Kidney tubule cell (primary cell): ENCODE results near the gene TBC1D5.

Source experiments
- DNase-seq: peaks from one replicate; pipeline ENCODE4 v3.0.0-alpha.2; 2018; ENCODE audit warnings: low spot score

TBC1D5 gene

DNA sequence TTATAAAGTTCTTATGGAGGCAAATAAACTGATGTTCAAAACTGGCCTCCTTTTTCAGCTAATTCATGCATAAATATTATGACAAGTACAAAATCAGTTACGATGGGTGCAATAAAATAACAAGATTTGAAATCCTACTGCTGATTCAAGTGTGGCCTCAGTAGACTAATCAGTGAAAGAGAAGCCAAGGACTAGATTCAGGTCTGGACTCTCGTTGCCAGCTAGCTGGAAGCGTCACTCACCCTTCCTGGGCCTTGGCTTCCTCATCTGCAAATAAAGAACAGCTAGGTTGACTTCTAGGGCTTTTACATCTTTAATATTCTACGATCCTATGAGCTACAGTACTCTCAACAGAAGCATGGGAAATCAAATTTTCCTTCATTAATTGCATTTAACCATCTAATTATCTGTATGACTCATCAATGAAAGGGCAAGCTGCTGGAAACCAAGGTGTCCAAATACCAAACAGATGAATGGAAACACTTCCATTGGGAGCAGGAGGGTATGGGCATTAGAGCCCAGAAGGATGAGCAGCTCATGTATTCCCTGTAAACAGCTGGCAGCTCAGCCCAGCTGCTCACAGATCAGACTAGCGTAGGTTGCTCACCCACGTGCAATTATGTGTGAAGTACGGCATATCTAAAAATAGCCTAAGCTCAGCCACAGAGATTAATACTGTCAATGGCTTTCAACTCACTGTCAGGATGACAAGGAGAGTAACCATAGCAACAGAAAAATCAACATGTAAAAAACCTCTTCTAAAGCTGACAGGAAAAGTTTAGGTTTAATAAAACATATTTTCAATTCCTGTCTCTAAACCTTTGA lies 562.8 kb downstream of the TBC1D5 start:
- peak; percentile 50 for DNase-seq

DNA sequence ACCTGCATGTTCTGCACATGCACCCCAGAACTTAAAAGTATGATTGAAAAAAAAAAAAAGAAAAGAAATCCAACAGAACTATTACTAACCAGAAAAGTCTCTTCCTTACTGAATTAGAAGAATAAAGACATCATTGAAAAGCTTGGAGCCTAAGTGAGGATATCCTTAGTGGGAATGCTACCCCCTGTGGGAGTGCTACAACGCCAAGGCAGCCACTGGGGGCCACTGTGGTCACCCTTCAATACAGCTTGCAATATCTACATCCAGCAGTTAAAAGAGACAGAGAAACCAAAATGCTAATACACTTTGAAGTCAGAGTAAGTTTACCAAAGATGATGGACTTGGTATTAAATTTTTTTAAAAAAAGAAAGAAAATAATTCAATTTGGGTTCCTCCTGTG lies 565.7 kb downstream of the TBC1D5 start:
- no peak for DNase-seq

DNA sequence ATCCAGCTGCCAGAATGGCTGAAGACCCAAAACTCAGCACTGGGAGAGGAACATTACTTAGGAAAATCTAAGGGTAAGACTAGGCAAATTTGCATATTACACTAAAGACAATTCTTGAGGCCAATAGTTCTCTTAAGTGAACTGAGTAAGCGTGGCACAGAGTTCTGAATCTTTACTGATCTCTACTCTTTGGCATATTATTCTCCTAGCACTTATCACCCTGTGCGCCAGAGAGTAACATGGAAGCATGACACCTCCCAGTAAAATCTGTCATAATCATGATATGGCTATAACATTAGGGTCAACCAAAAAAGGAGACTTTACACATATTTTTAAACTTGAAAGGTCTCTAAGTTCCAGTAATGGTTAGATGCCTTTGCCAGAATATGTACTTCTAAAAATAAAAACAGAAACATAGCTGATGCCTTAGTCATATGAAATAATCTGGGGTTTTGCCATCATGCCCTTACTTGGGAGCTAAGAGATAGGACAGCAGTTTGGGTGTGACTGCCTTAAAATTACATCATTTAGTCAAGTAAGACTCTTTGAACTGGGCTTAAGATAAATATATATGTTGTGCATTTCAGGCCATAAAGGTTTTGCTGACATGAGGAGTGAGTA lies 567.1 kb downstream of the TBC1D5 start:
- DNase-seq: peak; percentile 27

DNA sequence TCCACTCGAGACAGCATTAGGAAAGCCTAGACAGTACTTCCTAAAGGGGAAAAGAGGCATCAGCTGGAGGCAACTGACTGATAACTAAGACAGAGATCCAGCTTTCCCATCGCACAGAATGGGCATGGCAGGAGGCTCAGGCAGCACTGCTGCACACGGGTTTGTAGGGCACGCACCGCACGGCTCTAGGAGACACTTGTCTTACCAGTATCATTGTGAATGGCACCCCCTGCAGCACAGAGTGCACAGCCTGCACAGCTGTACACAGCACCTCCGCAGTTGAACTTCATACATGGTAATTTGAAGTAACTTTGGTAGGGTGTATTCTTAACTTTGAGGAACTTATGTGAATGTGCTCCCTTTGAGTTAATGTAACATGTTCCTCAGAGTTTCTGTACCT lies 576.1 kb downstream of the TBC1D5 start:
- no peak for DNase-seq

DNA sequence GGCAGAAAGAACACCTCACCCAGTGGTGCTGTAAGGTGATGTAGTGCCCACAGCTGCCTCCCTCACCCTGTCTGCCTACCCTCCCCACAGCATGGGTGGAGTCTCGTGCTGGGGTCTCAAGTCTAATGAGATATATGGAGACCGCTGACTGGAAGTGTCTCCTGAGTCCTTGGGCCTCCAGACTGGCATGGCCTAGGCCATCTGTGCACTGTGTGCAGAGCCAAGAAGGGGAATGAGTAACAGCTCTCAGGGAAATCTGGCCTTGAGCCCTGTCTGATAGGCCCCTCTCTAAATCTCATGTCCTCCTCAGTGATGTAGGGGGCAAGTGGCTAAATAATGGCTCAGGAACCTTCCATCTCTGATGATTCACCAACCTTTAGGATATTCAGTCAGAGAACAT lies 580.3 kb downstream of the TBC1D5 start:
- no peak for DNase-seq

DNA sequence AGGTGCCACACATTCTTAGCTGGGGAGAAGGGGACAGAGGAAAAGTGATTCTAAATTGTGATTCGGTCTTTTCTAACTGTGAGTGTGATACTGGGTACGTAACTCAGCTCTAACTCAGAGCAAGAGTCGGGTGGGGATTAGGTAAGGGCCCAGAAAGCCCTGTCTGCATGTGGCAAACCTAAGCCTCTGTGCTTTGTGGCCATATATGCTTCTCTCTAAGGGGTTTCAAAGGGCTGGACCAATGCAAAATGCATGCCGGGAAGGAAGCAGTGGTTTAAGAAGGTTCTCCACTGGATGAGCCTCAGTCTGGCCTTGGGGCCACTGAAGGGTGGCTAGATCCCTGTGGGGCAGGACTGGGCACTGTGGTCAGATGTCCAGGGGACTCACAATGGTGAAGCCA lies 581.8 kb downstream of the TBC1D5 start:
- DNase-seq: no peak

DNA sequence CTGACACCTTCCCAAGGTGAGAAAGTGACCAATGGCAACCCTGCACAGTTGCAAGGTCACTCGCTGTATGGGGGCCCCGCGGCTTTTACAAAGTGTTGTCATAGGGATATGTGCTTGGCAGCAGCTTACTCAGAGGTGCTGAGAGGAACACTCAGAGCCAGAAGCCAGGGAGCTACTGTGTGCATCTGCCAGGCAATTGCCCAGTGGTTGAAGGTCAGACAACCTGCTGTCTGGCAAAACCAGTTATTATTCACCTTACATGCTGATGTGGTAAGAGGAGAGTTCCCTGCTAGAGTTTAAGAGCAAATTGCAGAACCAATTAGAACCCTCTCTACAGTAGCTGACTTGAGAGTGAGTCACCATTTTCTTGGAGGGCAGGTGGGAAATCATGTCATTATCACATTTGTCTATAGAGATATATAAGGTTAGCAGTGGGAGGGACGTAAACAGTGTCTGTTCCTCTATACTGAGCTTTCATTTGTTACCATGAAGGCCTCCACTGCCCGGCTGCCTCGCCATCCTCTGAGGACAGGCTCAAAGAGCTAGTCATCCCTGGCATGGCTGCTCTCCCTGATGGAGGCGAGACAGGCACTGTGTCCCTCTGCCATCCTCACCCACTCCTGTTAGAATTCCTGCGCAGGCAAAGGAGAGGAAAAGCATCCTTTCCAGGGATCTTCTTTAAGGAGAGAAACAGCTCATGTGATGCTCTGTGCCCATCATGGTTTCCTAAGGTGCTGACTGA lies 583.3 kb downstream of the TBC1D5 start:
- peak; percentile 73 for DNase-seq

DNA sequence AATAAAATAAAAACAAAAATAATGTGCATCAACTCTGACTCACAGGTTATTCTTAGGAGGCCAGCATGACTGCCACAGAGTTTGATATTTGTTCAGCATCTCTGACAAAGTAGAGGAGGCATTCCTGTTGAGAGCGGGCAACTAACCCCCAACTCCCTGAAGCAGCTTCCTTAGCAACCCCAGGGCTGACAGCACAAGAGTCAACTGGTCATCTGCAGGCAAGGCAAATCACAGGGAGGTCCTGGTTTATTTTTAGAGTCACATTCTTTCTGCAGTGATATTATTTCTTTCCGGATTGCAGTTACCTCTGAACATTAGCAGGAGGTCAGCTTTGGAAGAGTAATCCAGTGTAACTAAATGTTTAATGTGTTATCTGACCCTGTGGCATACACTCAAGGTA lies 584.7 kb downstream of the TBC1D5 start:
- peak; percentile 73 for DNase-seq

DNA sequence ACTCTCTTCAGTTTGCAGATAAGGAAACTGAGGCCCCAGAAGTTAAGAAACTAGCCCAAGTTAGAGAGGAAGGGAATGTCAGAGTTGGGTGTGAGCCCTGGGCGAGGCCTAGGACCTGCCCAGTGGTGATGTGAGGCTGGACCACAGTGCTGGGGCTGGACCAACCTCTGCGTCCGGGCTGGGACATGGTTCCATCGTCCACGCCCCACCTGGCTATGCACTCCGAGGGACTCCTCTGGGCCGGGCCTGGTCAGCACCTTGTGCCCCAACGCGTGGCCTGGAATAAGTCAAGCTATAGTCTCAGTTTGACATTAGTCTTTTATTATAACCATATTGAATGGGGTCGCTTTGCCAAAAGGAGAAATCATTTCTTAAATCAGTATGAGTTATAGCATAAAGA lies 585.6 kb downstream of the TBC1D5 start:
- no peak for DNase-seq

DNA sequence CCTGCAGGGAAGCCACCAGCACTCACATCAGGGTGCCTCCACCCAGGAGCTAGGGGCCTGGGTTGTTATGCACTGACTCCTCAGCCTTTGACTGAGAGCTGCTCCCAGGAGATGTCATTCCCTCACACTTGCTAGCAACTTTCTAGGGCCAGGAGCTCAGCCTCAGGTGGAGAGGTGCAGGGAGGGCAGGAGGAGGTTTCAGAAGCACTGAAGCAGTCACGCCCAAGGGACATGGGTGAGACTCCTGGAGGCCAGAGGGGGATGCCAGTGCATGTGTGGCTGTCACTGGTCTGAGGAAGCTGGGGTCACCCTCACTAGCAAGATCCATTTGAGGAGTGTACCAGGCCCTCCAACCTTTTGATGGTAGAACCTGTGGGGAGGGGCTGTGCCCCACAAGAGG lies 586.5 kb downstream of the TBC1D5 start:
- no peak for DNase-seq

DNA sequence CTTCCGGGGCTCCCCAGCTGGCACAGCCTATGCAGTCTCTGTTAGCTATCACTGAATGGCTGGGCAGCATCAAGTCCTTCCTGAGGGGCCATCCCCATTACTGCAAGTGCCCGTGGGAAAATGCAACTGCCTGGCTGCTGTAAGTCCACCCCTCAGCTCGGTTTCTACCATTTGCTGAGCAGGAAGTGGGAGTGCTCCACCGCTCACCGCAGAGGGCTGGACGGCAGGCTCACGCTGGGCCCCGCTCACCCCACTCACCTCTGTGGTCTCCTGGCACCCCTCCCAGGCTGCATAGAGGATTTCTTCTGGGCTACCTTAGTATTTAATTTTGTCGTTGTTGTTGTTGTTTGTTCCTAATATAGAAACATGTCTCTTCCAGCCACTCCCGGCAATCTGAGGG lies 587.5 kb downstream of the TBC1D5 start:
- DNase-seq: no peak

DNA sequence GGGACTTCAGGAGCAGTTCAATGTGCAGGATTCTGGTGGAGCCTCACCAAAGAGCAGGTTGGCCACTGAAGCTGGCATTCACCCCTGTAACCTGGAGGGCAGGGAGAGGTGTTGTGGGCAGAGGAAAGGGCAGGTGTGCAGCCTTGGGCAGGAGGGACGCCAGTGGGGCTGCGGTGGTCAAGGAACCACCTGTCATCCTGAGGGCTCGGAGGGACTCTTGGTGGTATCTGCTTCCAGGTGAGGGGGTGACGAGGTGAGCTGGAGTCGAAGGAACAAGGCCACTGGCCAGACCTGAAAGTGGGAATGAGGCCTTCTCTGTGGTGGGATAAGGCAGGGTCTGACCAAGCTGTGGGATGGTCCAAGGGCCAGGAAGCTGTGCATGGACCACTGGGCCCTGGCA lies 588.2 kb downstream of the TBC1D5 start:
- DNase-seq: no peak

DNA sequence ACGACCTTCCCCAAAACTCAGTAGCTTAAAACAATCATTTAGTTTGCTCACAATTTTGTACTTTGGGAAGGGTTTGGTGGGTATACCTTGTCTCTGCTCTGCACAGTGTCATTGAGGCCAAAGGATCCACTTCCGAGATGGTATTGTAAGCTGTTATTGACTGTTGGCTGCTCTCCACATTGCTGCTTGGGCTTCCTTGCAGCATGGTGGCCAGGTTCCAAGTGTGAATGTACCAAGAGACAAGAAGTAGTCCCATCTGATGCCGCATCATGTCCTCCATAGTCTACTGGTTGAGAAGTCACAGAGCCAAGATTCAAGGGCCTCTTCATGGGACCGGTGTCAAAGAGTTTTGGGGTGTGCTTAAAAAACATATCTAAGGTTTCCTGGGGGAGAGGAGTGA lies 589.2 kb downstream of the TBC1D5 start:
- DNase-seq: no peak

DNA sequence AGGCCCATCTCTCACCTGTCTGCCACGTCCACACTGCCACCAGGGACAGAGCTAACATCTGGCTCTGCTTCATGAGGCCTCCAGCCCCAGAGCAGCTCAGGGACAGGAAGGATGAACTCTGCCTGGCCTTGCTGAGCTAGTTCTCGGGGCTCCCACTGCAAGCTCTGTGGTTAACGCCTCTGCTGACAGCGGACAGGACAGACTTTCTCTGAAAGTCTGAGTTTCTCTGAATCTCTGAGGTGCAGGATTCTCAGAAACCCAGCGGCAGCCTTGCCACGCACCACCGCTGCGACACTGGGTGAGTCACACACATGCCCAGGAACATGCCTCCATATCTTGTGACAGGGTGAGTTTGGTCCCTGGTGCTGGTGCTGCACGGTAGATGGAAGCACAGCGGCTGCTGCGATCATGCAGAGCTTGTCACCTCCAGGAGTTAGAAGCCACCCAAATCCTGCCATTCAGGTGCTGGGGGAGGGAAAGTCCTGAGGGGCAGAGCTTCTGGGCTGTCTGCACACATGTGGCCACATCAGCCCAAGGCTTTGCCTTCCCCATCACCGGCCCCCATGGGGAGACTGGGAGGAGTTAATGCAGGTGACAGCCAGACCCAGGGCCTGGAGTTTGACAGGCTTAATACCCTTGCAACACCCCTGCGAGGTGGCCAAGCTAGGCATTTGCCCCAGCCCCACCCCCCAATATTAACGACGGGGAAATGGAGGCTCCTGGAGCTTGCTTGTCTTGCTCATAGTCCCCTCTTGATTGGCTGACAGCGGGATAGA lies 590.6 kb downstream of the TBC1D5 start:
- peak; percentile 49 for DNase-seq

DNA sequence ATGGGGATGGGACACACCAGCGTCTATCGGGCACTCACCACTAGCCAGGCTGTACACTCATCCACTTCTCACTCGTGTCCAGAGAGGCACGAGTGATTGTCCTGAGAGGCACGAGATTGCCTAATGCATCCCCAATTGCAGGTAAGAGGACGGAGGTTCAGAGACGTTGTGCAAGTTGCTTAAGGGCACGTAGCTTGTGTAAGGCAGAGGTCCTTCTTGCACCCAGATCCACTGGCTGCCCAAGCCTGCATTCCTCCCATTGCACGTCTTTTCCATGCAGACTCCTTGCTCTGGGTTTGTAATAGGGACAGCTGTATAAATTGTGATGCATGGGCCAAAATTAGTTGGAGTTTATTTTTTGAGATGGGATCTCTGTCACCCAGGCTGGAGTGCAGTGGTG lies 593.4 kb downstream of the TBC1D5 start:
- DNase-seq: no peak

DNA sequence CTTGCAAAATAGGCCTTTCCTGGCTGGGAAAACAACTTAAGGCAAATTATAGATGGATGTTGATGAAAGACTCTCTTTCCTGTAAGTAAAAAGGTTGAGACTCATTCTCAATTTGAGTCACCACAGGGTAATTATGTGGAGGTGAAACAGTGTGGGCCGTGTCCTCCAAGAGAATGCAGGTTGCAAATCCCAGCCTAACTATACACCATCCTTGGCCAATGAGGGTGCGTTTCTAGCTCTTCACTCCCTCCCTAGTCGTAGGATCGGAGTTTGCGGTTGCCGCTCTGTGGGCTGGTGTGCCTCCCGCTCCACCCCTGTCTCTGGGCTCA lies 597.8 kb downstream of the TBC1D5 start:
- no peak for DNase-seq

DNA sequence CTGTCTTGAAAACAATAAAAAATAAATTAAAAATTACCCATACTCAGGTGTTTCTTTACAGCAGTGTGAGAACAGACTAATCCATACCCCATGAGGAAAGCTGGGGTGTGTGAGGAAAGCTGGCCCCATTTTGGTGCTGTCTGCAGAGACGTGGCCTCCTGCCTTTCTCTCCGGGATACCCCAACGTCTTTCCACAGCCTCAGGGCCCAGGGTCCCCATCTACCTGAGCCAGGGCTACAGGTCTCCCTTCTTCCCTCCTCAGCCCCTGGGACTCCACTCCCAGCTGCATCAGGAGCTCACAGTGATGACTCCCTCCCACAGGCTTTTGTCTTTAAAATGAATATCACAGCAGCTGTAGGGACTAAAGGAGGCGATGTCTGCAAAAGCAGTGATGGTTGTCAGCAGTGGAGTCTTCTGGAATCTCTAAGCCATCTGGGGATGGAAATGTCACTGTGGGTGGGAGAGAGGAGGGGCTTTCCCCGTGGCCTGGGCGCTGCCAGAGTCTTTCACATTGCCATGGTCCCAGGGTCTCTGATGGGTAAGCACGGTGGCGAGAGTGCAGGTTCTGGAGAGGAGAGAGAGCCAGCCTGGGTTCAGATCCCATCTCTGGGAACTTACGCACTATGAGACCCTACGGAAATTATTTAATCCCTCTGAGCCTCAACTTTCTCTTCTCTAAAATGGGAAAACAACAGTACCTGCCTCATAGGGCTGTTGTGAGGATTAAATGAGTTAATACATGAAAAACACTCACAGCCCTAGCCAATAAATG lies 598.4 kb downstream of the TBC1D5 start:
- no peak for DNase-seq

DNA sequence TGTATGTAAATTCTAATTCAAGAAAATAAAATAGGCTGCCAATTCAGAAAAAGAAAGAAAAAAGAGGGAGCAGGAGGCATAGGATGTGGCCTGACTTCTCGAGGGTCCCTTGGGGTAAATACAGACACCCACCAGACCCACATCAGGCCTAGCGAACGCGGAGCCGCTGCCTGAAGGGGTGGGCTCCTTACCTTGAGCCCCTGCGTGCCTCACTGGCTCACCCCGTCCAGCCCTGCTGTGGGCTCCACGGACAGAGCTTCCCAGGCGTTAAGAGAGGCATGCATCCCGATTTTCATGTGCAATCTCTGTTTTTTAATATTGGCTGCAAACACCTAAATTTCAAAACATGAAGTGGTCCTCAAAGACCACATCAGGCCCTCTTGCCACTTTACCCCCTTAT lies 599.9 kb downstream of the TBC1D5 start:
- no peak for DNase-seq

DNA sequence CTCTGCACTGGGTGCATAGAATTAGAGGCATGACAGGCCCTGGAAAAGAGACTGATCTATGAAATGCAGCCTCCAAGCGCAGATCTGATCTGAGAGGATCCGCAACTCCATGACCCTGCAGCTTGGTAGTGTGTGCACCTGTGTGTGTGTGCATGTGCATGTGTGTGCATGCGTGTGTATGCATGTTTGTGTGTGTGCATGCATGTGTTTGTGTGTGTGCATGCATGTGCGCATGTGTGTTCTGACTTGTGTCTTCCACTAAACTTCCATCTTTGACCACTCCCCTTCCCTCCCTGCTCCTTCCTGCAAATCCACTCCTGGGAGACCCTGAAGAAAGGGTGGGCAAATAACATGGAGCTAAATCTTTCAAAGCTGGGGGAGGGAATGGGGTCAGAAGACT lies 600.7 kb downstream of the TBC1D5 start:
- no peak for DNase-seq

DNA sequence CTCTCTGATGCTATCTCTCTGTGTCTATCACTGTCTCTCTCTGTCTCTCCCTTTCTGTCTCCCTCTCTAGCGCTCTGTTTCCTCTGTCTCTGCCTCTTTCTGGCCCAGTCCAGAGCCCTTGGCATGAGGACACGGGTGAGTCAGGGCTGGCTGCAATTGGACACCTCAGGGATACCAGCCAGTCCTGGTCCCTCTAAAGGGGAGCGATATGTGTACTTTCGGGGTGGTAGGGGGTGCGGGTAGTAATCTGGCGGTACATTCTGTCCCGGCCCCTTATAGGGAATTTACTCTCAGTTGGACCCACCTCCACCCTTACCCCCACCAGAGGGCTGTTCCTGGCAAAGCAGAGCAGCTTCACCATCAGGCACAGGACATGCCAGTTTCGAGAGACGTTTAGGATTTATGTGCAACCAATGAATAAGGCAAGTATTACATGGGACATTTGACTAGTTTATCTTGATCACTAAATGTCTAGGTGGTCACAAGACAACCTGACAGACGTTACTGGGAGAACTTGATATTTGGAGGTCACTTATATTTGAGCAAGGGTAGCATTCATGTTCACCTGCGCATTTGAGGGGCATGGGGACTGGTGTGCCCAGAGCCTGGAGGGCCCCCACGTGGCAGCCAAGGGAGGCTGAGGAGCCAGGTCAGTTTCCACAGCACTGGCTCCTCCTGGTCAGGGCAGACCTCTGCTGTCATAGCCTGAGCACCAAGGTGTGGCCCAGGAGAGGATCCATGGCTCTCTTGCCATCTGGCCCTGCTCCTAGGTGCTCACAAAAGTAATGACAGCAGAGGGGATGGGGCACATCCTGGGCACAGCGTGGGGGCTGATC lies 601.5 kb downstream of the TBC1D5 start:
- DNase-seq: no peak
